ENCODE results near the gene MEMO1.
"Not testable (repeated sequence)": the region's sequence is repeated elsewhere in the genome, so short reads cannot be mapped to it uniquely, and the experiment has no call there.

Gene MEMO1

GRCh38 chr2:31979956-31980355 is 30.9 kb downstream of the MEMO1 start:
- no peak for DNase-seq (ENCODE audit: low read depth)
- TF ChIP-seq, protein P1, sequence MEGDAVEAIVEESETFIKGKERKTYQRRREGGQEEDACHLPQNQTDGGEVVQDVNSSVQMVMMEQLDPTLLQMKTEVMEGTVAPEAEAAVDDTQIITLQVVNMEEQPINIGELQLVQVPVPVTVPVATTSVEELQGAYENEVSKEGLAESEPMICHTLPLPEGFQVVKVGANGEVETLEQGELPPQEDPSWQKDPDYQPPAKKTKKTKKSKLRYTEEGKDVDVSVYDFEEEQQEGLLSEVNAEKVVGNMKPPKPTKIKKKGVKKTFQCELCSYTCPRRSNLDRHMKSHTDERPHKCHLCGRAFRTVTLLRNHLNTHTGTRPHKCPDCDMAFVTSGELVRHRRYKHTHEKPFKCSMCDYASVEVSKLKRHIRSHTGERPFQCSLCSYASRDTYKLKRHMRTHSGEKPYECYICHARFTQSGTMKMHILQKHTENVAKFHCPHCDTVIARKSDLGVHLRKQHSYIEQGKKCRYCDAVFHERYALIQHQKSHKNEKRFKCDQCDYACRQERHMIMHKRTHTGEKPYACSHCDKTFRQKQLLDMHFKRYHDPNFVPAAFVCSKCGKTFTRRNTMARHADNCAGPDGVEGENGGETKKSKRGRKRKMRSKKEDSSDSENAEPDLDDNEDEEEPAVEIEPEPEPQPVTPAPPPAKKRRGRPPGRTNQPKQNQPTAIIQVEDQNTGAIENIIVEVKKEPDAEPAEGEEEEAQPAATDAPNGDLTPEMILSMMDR (IDR thresholded peaks at IDR 0.05; ENCODE audit: low read length, missing control alignments), result no peak
- H3K4me3 ChIP-seq (replicated peaks; ENCODE audit: low read depth, low read length), result no peak overlapping the region

DNA sequence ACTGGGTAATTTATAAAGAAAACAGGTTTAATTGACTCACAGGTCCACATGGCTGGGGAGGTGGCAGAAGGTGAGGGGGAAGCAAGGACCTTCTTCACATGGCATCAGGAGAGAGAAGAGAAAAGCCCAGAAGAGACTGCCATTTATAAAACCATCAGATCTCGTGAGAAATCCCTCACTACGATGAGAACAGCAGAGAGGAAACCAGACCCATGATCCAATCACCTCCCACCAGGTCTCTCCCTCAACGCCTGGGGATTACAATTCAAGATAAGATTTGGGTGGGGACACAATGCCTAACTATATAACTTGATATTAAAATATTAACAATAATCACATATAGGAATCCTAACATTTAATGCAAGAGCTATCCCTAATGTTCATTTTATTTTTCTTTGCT is 31.8 kb downstream of the MEMO1 start:
- DNase-seq (ENCODE audit: low read depth), result no peak
- H3K4me3 ChIP-seq (replicated peaks; ENCODE audit: low read depth, low read length), result no peak overlapping the region
- TF ChIP-seq, protein P1 (IDR thresholded peaks at IDR 0.05; ENCODE audit: low read length, missing control alignments), result no peak

DNA sequence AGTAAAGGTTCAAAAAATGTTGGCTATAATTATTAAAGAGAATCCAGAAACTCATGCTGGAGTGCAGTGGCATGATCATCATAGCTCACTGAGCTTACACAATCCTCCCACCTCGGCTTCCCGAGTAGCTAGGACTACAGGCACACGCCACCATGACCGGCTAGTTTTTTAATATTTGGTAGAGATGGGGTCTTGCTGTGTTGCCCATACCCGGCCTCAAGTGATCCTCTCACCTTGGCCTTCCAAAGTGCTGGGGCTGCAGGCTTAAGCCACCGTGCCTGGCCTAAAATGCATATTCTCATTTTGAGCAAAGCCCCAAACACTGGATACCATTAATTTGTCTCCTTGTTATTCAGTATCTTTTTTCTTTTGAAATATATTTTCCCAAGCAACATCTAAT is 32.4 kb downstream of the MEMO1 start:
- H3K4me3 ChIP-seq (replicated peaks; ENCODE audit: low read depth, low read length), result no peak overlapping the region
- DNase-seq (ENCODE audit: low read depth), result no peak
- TF ChIP-seq, protein P1 (IDR thresholded peaks at IDR 0.05; ENCODE audit: low read length, missing control alignments), result no peak

DNA sequence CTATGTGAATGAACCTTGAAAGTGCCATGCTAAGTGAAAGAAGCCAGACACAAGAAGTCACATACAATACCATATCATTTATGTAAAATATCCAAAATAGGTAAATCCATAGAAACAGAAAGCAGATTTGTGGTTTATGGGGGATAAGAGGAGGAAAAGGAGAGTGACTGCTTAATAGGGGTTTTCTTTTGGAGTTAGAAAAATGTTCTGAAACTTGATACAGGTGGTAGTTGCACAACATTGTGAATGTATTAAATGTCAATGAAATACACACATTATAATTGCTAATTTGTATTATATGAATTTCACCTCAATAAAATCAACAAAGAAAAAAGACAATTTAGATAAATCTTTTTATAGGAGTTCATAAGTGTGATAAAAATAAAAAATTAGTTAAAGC is 37.1 kb downstream of the MEMO1 start:
- no peak for DNase-seq (ENCODE audit: low read depth)
- TF ChIP-seq, protein P1 (IDR thresholded peaks at IDR 0.05; ENCODE audit: low read length, missing control alignments), result no peak
- no peak overlapping the region for H3K4me3 ChIP-seq (replicated peaks; ENCODE audit: low read depth, low read length)

- no peak for DNase-seq (ENCODE audit: low read depth)
- TF ChIP-seq, protein P1 (IDR thresholded peaks at IDR 0.05; ENCODE audit: low read length, missing control alignments), result no peak
- H3K4me3 ChIP-seq (replicated peaks; ENCODE audit: low read depth, low read length), result no peak overlapping the region
Measured at GRCh38 chr2:31972059-31972458, 38.7 kb downstream of the MEMO1 start.

GRCh38 chr2:31969178-31969577 is 41.6 kb downstream of the MEMO1 start:
- DNase-seq (ENCODE audit: low read depth), result no peak
- TF ChIP-seq, protein P1 (IDR thresholded peaks at IDR 0.05; ENCODE audit: low read length, missing control alignments), result no peak
- no peak overlapping the region for H3K4me3 ChIP-seq (replicated peaks; ENCODE audit: low read depth, low read length)

- DNase-seq (ENCODE audit: low read depth), result no peak
- TF ChIP-seq, protein P1 (IDR thresholded peaks at IDR 0.05; ENCODE audit: low read length, missing control alignments), result no peak
- no peak overlapping the region for H3K4me3 ChIP-seq (replicated peaks; ENCODE audit: low read depth, low read length)
Measured at GRCh38 chr2:31967790-31968189, 43.0 kb downstream of the MEMO1 start.

- not testable (repeated sequence) for H3K4me3 ChIP-seq (replicated peaks; ENCODE audit: low read depth, low read length); DNase-seq (ENCODE audit: low read depth)
Measured at GRCh38 chr2:31966402-31966801, 44.4 kb downstream of the MEMO1 start.
